Activated naive CD4-positive, alpha-beta T cell treated with anti-CD3 and anti-CD28 coated beads, Interleukin-2, amount 50 U/mL, for 16 hours (primary cell): Measurements from ENCODE around the gene HOXB9.
A peak's percentile ranks its signal among the peaks of the same experiment; 100 is the strongest.

Experiments
- DNase-seq: peaks from one replicate; pipeline ENCODE4 v3.0.0-alpha.2; 2020

Gene HOXB9

GRCh38 chr17:48626245-48627117 is at the start of gene HOXB9:
TSS of gene HOXB9 (minus strand) at chr17:48626358. CDS start at chr17:48626269, 89 bp downstream.
- DNase-seq: peak; percentile 70

GRCh38 chr17:48672340-48672739 is 46.2 kb upstream of the HOXB9 start:
- DNase-seq: no peak

- DNase-seq: peak; percentile 71
Measured at GRCh38 chr17:48671697-48672171, 45.6 kb upstream of the HOXB9 start.

DNA sequence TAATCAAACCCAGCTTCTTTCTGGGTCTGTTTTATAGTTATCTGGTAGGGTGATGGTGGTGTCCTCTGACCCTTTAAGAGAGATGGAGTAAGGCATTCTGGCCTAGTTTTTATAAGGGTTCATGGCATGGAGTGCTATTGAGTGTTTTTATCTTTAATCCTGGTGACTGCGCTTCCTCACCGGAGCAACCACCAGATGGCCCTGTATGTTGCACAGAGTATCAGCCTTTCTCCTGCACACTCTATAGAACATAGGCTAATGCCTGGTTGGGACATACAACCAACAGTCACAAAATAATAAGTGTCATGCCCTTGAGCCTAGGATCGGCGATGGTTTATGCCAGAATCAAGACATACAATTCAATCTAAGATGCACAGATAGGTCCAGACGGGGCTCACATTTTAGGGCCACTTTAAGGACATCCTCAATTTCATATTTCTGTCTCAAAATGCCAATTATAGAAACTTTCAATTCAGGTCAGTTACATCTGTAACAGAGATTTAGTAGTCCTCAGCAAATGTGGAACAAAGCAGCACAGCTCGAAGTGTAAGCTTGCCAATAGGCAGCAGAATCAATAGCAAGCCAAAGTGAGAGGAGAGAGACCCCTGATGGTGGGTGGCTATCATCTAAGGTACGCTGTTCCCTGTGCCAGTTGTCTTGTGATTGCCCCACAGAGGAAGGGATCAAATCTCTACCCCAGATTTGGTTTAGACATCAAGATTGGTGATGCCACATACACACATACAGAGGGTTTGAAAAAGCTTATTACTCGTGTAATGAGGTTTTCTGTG is 37.2 kb upstream of the HOXB9 start:
- no peak for DNase-seq

DNA sequence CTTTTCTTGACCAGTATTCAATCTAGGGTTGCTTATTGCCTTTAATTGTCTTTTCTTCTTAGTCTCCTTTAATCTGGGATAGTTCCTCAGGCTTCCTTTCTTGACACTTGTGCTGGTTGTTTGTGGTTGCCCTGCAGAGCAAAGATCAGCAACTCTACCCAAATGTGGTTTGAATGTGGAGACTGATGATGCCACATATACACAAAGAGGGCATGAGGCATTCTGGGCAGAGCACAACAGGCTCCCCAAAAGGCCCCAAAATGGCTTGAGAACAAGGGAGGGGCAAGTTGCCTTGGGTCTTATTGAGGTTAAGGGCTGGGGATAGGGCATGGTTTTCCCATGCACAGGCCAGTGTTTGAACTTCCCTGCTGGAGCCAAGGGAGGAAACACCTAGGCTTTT is 29.8 kb upstream of the HOXB9 start:
- no peak for DNase-seq

DNA sequence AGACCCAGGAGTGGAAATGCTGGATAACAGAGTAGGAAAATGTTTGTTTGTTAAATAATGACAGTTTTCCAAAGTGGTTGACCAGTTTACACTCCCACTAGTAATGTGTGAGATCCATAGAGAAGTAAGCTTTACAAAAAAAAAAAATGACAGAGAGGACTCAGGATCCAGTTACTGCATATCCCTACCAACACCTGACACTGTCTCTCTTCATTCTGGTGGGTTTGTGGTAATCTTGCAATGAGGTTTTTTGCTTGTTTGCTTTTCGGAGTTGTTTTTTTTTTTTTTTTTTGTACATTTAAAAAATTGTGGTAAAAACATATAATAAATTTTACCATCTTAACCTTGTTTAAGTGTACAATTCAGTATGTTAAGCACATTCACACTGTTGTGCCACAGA is 23.6 kb upstream of the HOXB9 start:
- no peak for DNase-seq

DNA sequence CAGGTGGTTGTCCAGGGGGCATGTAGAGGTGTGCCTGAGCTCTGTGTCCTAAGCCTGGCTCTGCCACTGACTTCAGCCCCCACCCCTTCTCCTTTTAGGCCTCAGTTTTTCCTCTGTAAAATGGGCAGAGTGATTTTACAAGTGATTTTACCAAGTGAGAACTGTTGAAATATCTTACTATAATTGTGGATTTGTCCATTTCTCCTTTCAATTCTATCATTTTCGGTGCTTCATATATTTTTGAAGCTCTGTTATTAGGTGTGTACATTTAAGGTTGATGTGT is 21.7 kb upstream of the HOXB9 start:
- DNase-seq: no peak

- DNase-seq: no peak
Measured at GRCh38 chr17:48647103-48647962, 21.2 kb upstream of the HOXB9 start.

DNA sequence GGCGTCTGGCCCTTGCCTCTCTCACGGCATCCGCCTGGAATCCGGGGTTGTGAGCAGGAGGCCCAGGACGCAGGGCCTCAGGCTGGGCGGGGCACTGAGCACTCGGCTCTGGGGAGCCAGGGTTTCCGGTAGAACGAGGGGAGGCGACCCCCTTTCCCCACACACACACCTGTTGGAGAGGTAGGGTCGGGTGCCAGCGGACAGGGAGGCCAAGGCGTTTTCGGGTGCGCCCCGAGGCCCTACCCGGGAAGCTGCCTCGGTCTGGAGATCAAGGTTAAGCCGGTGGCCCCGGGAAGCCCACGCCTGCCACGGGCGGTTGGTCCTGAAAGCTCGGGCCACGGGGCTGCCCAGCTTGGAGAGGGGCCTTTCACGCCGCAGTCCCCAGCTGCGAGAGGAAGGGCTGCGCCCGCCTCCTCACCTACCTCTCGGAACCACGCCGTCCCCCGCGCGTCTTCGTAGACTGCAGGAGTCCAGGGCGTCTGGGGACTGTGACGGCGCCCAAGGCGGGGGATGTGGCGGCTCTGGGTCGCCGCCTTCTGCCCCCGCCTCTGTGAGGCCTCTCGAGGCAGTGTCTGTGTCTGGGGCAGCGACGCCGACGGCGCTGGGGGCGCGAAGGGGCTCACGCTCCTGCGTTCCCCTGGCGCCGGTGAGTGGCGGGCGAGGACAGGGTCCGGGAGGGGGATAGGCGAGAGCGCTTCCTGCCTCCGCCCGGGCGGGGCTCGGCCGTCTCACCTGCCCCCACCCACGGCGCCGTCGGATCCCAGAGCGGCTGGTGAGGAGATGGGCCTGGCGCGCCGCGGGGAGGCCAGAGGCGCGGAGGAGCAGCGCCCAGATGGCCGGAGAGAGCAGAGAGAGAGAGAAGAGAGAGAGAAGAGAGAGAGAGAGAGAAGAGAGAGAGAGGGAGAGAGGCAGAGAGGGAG is 20.3 kb upstream of the HOXB9 start:
- DNase-seq: peak; percentile 29

DNA sequence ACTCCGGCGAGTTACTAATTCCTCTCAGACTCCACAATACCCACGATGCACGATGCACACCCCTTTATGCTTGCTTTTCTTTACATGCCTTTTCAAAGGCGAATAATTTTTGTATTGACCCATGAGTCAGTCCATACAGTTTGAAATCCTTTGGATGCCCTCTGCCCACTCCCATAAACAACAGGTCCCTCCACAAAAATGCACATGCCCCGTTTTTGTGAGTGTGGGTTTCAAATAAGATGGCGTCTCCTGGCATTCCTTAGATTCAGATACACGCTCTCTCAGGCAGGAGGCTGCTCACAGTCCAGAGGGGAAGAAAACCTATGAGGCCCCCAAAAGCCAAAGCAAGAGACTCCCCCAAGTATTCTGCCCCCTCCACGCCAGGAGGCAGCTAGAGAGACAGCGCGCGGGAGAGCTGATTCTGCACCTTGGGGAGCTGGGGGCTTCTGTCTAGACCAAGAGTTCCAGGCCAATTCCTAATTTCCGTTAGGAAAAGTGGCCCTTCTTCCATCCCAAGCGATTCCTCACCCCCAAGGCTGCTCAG is 19.6 kb upstream of the HOXB9 start:
- no peak for DNase-seq

DNA sequence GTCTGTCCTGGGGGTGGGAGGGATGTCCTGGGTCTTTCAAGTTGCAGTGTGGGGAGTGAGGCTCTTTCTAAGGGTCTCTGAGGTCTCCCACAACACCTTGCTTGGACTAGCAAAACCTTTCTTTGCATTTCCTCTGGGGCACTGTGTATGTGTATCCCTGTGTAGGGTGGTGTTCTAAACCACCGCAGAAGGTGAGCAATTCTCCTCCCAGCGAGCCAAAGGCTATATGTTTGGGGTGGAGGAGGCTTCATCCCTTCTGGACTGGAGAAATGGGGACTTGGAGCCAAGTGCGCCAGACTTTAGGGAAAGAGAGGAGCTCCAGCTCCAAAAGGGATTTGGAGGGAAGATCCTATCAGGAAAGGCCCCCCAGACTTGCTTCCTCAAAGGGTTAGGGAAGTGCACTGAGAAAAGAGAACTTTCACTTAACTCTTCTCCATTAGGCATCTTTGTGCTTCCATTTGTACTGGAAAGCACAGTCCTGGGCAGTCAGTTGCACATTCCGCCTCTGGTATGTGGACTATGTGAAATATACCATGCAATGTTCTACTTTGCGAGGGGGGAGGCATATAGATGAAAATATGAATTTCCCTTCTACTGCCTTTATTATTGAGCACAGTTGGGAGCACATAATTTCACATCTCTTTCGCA is 18.9 kb upstream of the HOXB9 start:
- no peak for DNase-seq

GRCh38 chr17:48644159-48644558 is 18.0 kb upstream of the HOXB9 start:
- no peak for DNase-seq

DNA sequence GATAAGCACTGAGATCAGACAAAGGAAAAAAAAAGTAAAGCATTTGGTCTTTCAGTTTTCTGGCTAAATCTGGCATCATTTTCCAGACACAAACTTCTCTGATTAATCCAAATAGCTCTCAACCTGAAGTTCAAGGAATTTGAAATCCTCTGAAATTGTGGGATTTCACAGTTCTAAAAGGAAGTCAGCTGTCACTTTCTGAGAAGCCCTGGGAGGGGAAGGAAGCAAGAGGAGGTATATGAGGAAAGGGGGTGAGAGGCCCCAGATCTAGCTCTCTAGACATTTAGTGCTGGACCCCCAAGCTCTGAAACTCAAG is 17.5 kb upstream of the HOXB9 start:
- no peak for DNase-seq

DNA sequence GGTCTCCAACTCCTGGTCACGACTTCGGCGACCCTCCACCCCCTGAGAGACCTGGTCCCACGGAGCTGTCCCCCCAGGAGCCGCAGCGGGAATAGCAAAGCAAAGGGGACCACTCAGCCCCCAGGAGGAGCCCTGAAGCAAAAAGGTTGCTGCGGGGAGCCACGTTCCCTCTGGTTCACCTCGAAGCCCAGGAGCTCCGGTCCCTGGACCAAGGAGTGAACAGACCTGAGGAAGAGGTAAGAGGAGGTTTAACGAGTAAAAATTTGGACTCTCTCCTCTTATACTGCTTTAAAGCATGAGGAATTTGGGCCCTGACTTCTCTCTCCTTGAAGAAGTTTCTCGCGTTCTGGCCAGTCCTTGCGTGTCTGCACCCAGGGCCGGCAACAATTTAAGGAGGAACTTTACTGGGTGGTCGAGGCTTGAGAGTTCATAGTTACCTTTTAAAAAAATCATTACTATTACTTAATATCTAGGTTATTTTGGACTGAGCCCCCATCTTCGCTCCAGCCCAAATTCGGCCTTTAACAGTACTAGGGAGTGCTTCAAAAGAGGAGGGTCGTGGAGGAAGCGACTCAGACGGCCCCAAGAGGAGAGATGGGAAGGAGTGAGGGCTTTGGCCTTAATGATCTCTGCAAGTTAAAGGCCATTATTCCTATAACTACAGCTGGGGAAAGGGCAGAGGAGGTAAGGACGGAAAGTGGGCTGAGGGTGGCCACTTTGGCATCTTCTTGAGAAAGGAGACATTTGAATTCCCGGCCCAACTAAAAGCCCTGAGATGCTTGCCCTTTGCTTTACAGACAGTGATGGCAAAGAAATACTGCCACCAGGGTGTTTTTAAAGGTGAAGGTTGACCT is 16.9 kb upstream of the HOXB9 start:
- DNase-seq: no peak

GRCh38 chr17:48642059-48642842 is 16.1 kb upstream of the HOXB9 start:
- no peak for DNase-seq

GRCh38 chr17:48641541-48642058 is 15.4 kb upstream of the HOXB9 start:
- no peak for DNase-seq

DNA sequence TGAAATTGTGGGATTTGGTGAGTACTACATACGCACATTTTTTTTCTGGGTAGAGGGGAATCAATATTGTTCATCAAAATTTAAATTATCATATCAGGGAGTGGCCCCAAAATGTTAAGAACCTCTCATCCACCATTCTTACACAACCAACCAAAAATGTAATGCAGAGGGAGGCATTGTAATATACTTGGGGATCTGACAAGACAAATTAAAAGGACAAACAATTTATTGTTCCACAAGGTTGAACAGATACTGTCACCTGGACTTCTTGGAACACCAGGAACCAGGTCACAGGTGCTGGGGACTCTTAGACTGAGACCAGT is 14.7 kb upstream of the HOXB9 start:
- DNase-seq: no peak

DNA sequence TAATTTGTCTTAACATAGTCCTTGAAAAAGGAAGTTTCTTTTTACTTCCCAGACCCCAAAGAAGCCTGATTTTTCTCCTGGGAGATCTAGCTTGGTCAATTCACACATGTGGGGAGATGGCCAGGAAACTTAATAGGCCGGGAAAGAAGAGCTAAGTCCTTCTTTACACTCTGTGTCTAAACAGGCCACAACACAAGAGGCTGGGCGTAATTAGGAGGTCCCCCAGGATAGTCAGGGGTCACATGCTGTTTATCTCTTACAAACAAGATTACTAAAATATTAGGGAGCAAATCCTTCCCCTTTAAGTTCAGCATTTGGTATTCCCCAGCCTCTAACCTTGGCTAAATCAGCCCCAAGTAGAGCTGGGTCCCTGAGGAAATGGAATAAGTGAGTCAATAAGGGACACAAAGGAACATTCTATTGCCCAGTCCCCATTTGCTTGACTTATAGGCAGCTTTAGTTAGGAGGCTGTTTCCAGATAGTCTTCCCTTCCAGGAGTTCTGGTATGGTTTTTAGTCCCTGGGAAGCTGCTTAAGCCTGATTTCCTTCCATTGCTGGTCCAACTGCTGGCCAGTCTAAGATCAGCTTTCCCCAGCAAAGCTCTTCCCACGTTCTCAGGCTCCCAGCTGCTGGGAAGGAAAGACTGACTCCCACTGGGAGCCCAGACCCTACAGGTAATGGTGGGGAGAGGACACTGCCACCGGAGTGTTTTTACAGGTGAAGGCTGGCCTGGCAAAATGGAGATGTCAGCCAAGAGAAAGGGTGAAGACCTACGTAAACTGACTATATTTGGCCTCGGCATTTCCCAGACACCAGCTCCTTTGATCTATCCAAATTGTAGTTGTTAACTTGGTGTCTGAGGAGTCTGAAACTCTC is 14.1 kb upstream of the HOXB9 start:
- no peak for DNase-seq

DNA sequence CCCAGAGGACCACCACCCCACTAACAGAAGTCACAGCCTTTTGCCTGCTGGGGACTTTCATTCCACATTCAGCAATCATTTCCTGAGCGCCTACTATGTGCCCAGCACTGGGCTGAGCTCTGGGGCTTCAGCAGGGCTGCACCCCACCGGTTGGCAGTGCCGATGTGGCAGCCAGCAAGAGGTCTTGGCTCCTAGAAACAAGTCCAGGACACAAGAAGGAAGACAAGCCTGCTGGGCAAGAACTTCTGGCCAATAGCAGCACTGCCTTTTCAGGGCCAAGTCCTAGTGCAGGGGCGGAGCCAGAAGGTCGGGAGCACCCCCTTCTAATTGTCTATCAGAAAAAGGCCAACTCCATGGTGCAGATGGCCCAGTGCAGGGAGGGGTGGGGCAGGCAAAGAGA is 13.0 kb upstream of the HOXB9 start:
- no peak for DNase-seq
